K562 (cell line): ENCODE measurements around the gene JMJD1C. TPM values are rescaled to one million over a fixed set of nuclear protein-coding genes. Genes with fewer than 3 reads are reported as not detected.

Experiments
- ATAC-seq: fragments of 200-7000 bp; cut with Tn5 transposase; 3 replicates; pipeline ENCODE4 v1.9.1; 2020; ENCODE audit warnings: moderate library complexity
- BruUV-seq: library from RNA; stranded (reverse); fragments of 400-500 nt; replicated peaks from 2 replicates; lab custom pipeline; 2021; lab: Mats Ljungman, UMichigan
- CTCF ChIA-PET: fragments of 300-600 bp; formaldehyde crosslinking; extraction: SDS; loops from one replicate; lab custom pipeline; 2021; ENCODE audit warnings: low intra/inter-chr PET ratio; lab: Yijun Ruan, JAX
- POLR2A ChIA-PET: fragments of 300-600, 350-650 bp; sonication (Branson Sonifier 250); formaldehyde crosslinking; extraction: SDS; loops from one replicate; lab custom pipeline; 2021; ENCODE audit warnings: antibody characterized with exemption, inconsistent platforms; lab: Yijun Ruan, JAX
- DNase-seq, 4 experiments: peaks; one replicate each; pipeline versions ENCODE4 v3.0.0 to v3.0.0-alpha.2; 2011 to 2018; ENCODE audit warnings: low spot score in 3 of 4, mixed read lengths in 3 of 4; ENCODE audit errors: extremely low read depth in 1 of 4
- FAIRE-seq: peaks from 2 replicates; lab custom pipeline; 2011; peaks lifted over from hg19 to GRCh38; lab: Jason Lieb, UNC
- H2AFZ ChIP-seq: 2 replicates; pipeline ENCODE4 v1.6.0; 2011; ENCODE audit warnings: low read depth, low read length, control low read depth, inconsistent platforms
- H3K27ac ChIP-seq: fragments of 200-600 bp; 3 replicates; pipeline ENCODE4 v1.8.0; 2011; ENCODE audit warnings: low read depth, mild to moderate bottlenecking, control low read depth, inconsistent platforms, low read length, moderate library complexity, mixed read lengths; ENCODE audit errors: extremely low read depth
- H3K27me3 ChIP-seq, 2 experiments: fragments of 300-600 bp in 1 of 2; 2 replicates in 1 of 2; 3 replicates in 1 of 2; pipeline versions ENCODE4 v1.6.0 to v1.8.0; 2011; ENCODE audit warnings: inconsistent platforms in 2 of 2, low read length in 2 of 2, mild to moderate bottlenecking in 1 of 2, mixed read lengths in 1 of 2, moderate library complexity in 1 of 2; ENCODE audit not compliant: control insufficient read depth in 2 of 2, insufficient read depth in 2 of 2
- H3K36me3 ChIP-seq: fragments of 300-600 bp; 3 replicates; pipeline ENCODE4 v1.8.0; 2011; ENCODE audit warnings: mild to moderate bottlenecking, low read length, inconsistent platforms; ENCODE audit not compliant: control insufficient read depth, insufficient read depth
- H3K4me1 ChIP-seq, 2 experiments: fragments of 200-600 bp in 1 of 2; replicated peaks in 1 of 2; 2 replicates in 1 of 2; 3 replicates in 1 of 2; pipeline versions ENCODE4 v1.5.1 to v1.8.0; 2011; ENCODE audit warnings: inconsistent platforms in 2 of 2, low read length in 2 of 2, mild to moderate bottlenecking in 1 of 2, mixed read lengths in 1 of 2, moderate library complexity in 1 of 2; ENCODE audit not compliant: control insufficient read depth in 2 of 2, insufficient read depth in 2 of 2
- H3K4me2 ChIP-seq: 2 replicates; pipeline ENCODE4 v1.6.1; 2011; ENCODE audit warnings: low read length, control low read depth, inconsistent platforms, mixed read lengths; ENCODE audit not compliant: insufficient read depth
- H3K4me3 ChIP-seq: fragments of 200-600 bp; sonication (generic), shearing (Covaris generic); 2 replicates; pipeline ENCODE4 v1.5.1; 2016; ENCODE audit warnings: control low read depth, inconsistent platforms
- H3K79me2 ChIP-seq: fragments of 200-600 bp; 3 replicates; pipeline ENCODE4 v1.8.0; 2011; ENCODE audit warnings: low read length, inconsistent platforms; ENCODE audit not compliant: control insufficient read depth, insufficient read depth
- H3K9ac ChIP-seq, 2 experiments: 2 replicates each; pipeline versions ENCODE4 v1.6.0 to v1.6.1; 2011; ENCODE audit warnings: low read depth in 2 of 2, low read length in 2 of 2, control low read depth in 1 of 2, inconsistent platforms in 1 of 2, mild to moderate bottlenecking in 1 of 2, mixed read lengths in 1 of 2; ENCODE audit not compliant: insufficient read depth in 1 of 2
- H3K9me1 ChIP-seq: one replicate; pipeline ENCODE4 v1.6.0; 2011; ENCODE audit warnings: inconsistent platforms, mild to moderate bottlenecking, low read length, moderate library complexity; ENCODE audit not compliant: control insufficient read depth, insufficient read depth
- H3K9me3 ChIP-seq: replicated peaks from 2 replicates; pipeline ENCODE4 v1.5.1; 2011; ENCODE audit warnings: low read depth, low read length, inconsistent platforms; ENCODE audit not compliant: control insufficient read depth, insufficient read depth
- H4K20me1 ChIP-seq: replicated peaks from 2 replicates; pipeline ENCODE4 v1.6.1; 2011; ENCODE audit warnings: low read length, inconsistent platforms, mixed read lengths; ENCODE audit not compliant: control insufficient read depth, insufficient read depth
- BHLHE40 ChIP-seq: IDR thresholded peaks from 2 replicates; pipeline ENCODE4 v1.6.1; 2011; ENCODE audit warnings: low read length, improper control_type of control experiment
- CBX2 ChIP-seq: fragments of 200-600 bp; sonication (generic); IDR thresholded peaks from one replicate; pipeline ENCODE4 v1.6.1; 2012; ENCODE audit warnings: mild to moderate bottlenecking, low read length, inconsistent platforms; ENCODE audit not compliant: insufficient read depth, poor library complexity, severe bottlenecking
- GABPB1 ChIP-seq: sonication (generic); formaldehyde crosslinking; IDR thresholded peaks from 2 replicates; pipeline ENCODE4 v1.8.0; 2022; ENCODE audit warnings: mild to moderate bottlenecking, missing genetic modification reagents
- ILK ChIP-seq: fragments of 450-650 bp; IDR thresholded peaks from 2 replicates; pipeline ENCODE4 v1.6.1; 2016; ENCODE audit warnings: missing genetic modification characterization, low read depth, mild to moderate bottlenecking, missing compliant biosample characterization, moderate library complexity, borderline replicate concordance
- JUNB ChIP-seq: fragments of 450-650 bp; formaldehyde crosslinking; conservative IDR thresholded peaks from 2 replicates; pipeline ENCODE4 v1.4.0; 2020; ENCODE audit warnings: mild to moderate bottlenecking
- KLF13 ChIP-seq: fragments of 450-650 bp; IDR thresholded peaks from 2 replicates; pipeline ENCODE4 v1.6.1; 2016; ENCODE audit warnings: missing genetic modification characterization, low read depth, mild to moderate bottlenecking, missing compliant biosample characterization, moderate library complexity, borderline replicate concordance
- KLF16 ChIP-seq: IDR thresholded peaks from 2 replicates; pipeline ENCODE4 v1.6.1; 2016; ENCODE audit warnings: antibody characterized with exemption
- MAFG ChIP-seq: fragments of 450-650 bp; conservative IDR thresholded peaks from 2 replicates; pipeline ENCODE4 v1.6.1; 2016; ENCODE audit warnings: missing genetic modification characterization, missing compliant biosample characterization
- MYC ChIP-seq, 2 experiments: fragments of 250-450 bp in 1 of 2; sonication (Bioruptor Pico) in 1 of 2; IDR thresholded peaks; 2 replicates each; pipeline versions ENCODE4 v1.5.1 to v1.6.1; 2012 to 2021; ENCODE audit warnings: low read depth in 2 of 2, borderline replicate concordance in 1 of 2, improper control_type of control experiment in 1 of 2, low read length in 1 of 2, mild to moderate bottlenecking in 1 of 2, moderate library complexity in 1 of 2
- NR2C1 ChIP-seq, 2 experiments: fragments of 450-650 bp; IDR thresholded peaks; 2 replicates each; pipeline ENCODE4 v1.6.1; 2017; ENCODE audit warnings: mild to moderate bottlenecking in 2 of 2, antibody characterized with exemption in 1 of 2, inconsistent platforms in 1 of 2, missing compliant biosample characterization in 1 of 2, missing genetic modification characterization in 1 of 2
- PTRF ChIP-seq: fragments of 450-650 bp; IDR thresholded peaks from 2 replicates; pipeline ENCODE4 v1.6.1; 2016; ENCODE audit warnings: mild to moderate bottlenecking, missing genetic modification characterization, missing compliant biosample characterization
- SP2 ChIP-seq: IDR thresholded peaks from 2 replicates; pipeline ENCODE4 v1.6.1; 2011; ENCODE audit warnings: mild to moderate bottlenecking, low read depth, low read length, moderate library complexity; ENCODE audit not compliant: poor library complexity, severe bottlenecking; ENCODE audit errors: extremely low read depth
- SRSF1 ChIP-seq: fragments of 200-400 bp; formaldehyde crosslinking; IDR thresholded peaks from 2 replicates; pipeline ENCODE4 v1.6.1; 2017; ENCODE audit warnings: mild to moderate bottlenecking, low read depth, low read length, moderate library complexity
- ZBTB17 ChIP-seq: fragments of 450-650 bp; formaldehyde crosslinking; IDR thresholded peaks from 2 replicates; pipeline ENCODE4 v1.4.0; 2020; ENCODE audit warnings: mild to moderate bottlenecking
- ZNF140 ChIP-seq: fragments of 250-450 bp; sonication (Bioruptor Pico); IDR thresholded peaks from 2 replicates; pipeline ENCODE4 v1.8.0; 2021; ENCODE audit warnings: moderate library complexity, mild to moderate bottlenecking, inconsistent platforms
- ZNF431 ChIP-seq: sonication (generic); formaldehyde crosslinking; IDR thresholded peaks from 2 replicates; pipeline ENCODE4 v1.8.0; 2022; ENCODE audit warnings: mild to moderate bottlenecking, missing genetic modification reagents
- ZNF75A ChIP-seq: fragments of 450-650 bp; formaldehyde crosslinking; IDR thresholded peaks from 2 replicates; pipeline ENCODE4 v1.4.0; 2020; ENCODE audit warnings: mild to moderate bottlenecking
- ZNF76 ChIP-seq: fragments of 250-450 bp; sonication (Bioruptor Pico); IDR thresholded peaks from 2 replicates; pipeline ENCODE4 v1.4.0; 2020; ENCODE audit warnings: mild to moderate bottlenecking, moderate library complexity, borderline replicate concordance
- ZNF785 ChIP-seq: fragments of 250-450 bp; sonication (Bioruptor Pico); IDR thresholded peaks from 2 replicates; pipeline ENCODE4 v1.4.0; 2020; ENCODE audit warnings: mild to moderate bottlenecking
- WGBS: fragments of 100-300 bp; shearing (Covaris generic); methylation state at CpG from one replicate; pipeline ENCODE4 v1.1.6; 2016; ENCODE audit warnings: low coverage, mixed read lengths; ENCODE audit not compliant: insufficient coverage; ENCODE audit errors: missing lambda C conversion rate; 5-methylcytosine and 5-hydroxymethylcytosine counted together
- in situ Hi-C: fragments of 300-500 bp; cut with MboI; formaldehyde crosslinking; loops from 4 replicates; pipeline ENCODE4 v1.15.0; 2018; ENCODE audit warnings: inconsistent platforms, mixed read lengths
- intact Hi-C: fragments of 100-400 bp; cut with micrococcal nuclease; formaldehyde crosslinking; loops from 2 replicates; pipeline ENCODE4 v1.14.2; 2022
- polyA plus RNA-seq, 8 experiments: library from polyadenylated mRNA; depleted of rRNA in 4 of 8; stranded (reverse) in 5 of 8; unstranded in 3 of 8; fragments of >200 nt; fragmentation: Nextera tagmentation in 2 of 8; fragmentation: Illumina TruSeq in 1 of 8; extraction: Ambion mirVana in 2 of 8; extraction: Trizol in 1 of 8; gene quantifications; 2 replicates each; pipeline versions ENCODE4 v1.2.1 to v1.2.3, GENCODE V29; 2011 to 2014; ENCODE audit warnings: inconsistent platforms in 1 of 8, missing spikeins in 1 of 8
- total RNA-seq, 7 experiments: library from RNA; depleted of rRNA in 6 of 7; stranded (reverse); fragments of >200 nt in 6 of 7; fragmentation: Illumina TruSeq in 2 of 7; extraction: Trizol in 2 of 7; gene quantifications; 2 replicates each; pipeline versions ENCODE4 v1.2.1 to v1.2.3, GENCODE V29; 2011 to 2021; ENCODE audit warnings: low replicate concordance in 1 of 7
- TF ChIP-seq, protein P1 (sequence below): fragments of 250-450 bp; sonication (Bioruptor Pico); IDR thresholded peaks from 2 replicates; pipeline ENCODE4 v1.9.0; 2021; ENCODE audit warnings: mild to moderate bottlenecking

The JMJD1C gene
- total and polyA plus RNA-seq, 9 of the 15 experiments (the other 6 are each of a cell fraction or from before 2014, with no cell fraction given): 25.3 to 68.0 (median 47.2) TPM

GRCh38 chr10:63458177-63458576 is 7.6 kb downstream of the JMJD1C start:
- 94% methylated on average over 2 of the region's 2 CpGs for WGBS
- Histone ChIP-seq H3K27ac (no peak overlapping the region), H3K4me1 (peaks cover 0 to 3% of the 10 kb centered on the region in 2 experiments; a peak in 3 of 5 replicates), H3K36me3 (peaks cover 3% of the 10 kb centered on the region; the same call in 1 of the 3 replicates), H3K79me2 (peaks cover 76% of the 10 kb centered on the region)
- no TSS peak for BruUV-seq
- TF ChIP-seq MAFG (tag) (no peak), PTRF (tag) (no peak), ILK (no peak), CBX2 (no peak), ZNF785 (no peak), ZNF140 (CRISPR knock-in tag) (no peak), BHLHE40 (no peak), ZNF76 (no peak), MYC (IDR thresholded peaks at IDR 0.05; ENCODE audit: low read depth, low read length) (no peak), MYC (CRISPR knock-in tag; IDR thresholded peaks at IDR 0.05; ENCODE audit: borderline replicate concordance, low read depth) (no peak), SRSF1 (no peak), SP2 (no peak), ZNF431 (CRISPR knock-in tag) (no peak), ZNF75A (CRISPR knock-in tag) (no peak), JUNB (CRISPR knock-in tag) (no peak), KLF13 (tag) (no peak), GABPB1 (no peak), NR2C1 (IDR thresholded peaks at IDR 0.05) (no peak), NR2C1 (tag; IDR thresholded peaks at IDR 0.05) (no peak), KLF16 (no peak), ZBTB17 (CRISPR knock-in tag) (no peak)
- TF ChIP-seq, protein P1, sequence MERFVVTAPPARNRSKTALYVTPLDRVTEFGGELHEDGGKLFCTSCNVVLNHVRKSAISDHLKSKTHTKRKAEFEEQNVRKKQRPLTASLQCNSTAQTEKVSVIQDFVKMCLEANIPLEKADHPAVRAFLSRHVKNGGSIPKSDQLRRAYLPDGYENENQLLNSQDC (CRISPR knock-in tag): no peak
- TF ChIP-seq, all 486 proteins: peak for 0
- POLR2A ChIA-PET: interaction anchor here (0.8 kb wide), 1 partner anchor 108 kb away, joined by 3 read pairs; no protein-coding TSS in a partner anchor
- CTCF ChIA-PET: no interaction called here
- Histone ChIP-seq H3K9me3 (no peaks in the 10 kb centered on the region), H3K4me2 (no peak overlapping the region), H3K9ac (no peak overlapping the region), H3K4me3 (no peak overlapping the region), H3K27me3 (no peaks in the 10 kb centered on the region), H4K20me1 (no peaks in the 10 kb centered on the region), H2AFZ (no peak overlapping the region), H3K9me1 (no peaks in the 10 kb centered on the region)
- no peak for ATAC-seq
- in situ Hi-C loops: no loop called here
- no peak for DNase-seq
- intact Hi-C loops: no loop called here
- no peak for FAIRE-seq
